Body of pancreas (tissue), 4 donors: ENCODE data around the gene TBRG4. TPM values are rescaled to one million over a fixed set of nuclear protein-coding genes. Genes with fewer than 3 reads are reported as not detected.

Experiments
- ATAC-seq: fragments of 150-250 bp; one replicate; pipeline ENCODE4 v1.9.1; 2016
- DNase-seq, 4 donors: peaks; one replicate each; pipeline ENCODE4 v3.0.0-alpha.2; 2019
- H3K27ac ChIP-seq, 4 donors: fragments of 200-600 bp; sonication (generic); 1 replicate in 3 of 4; 2 replicates in 1 of 4; pipeline versions ENCODE4 v1.5.1 to v1.6.1; 2016 to 2019; ENCODE audit warnings: mild to moderate bottlenecking in 1 of 4, mixed read lengths in 1 of 4, moderate library complexity in 1 of 4
- H3K27me3 ChIP-seq, 2 donors: fragments of 200-600 bp; sonication (generic); one replicate each; pipeline ENCODE4 v1.6.0; 2016; ENCODE audit warnings: mild to moderate bottlenecking in 1 of 2
- H3K36me3 ChIP-seq, 2 donors: fragments of 200-600 bp; sonication (generic); replicated peaks in 1 of 2; 2 replicates each; pipeline ENCODE4 v1.5.1; 2016; ENCODE audit warnings: low read depth in 2 of 2; ENCODE audit not compliant: insufficient read depth in 1 of 2
- H3K4me1 ChIP-seq: fragments of 200-600 bp; sonication (generic); one replicate; pipeline ENCODE4 v1.6.0; 2016
- H3K4me3 ChIP-seq, 2 donors: fragments of 200-600 bp; sonication (generic); 1 replicate in 1 of 2; 2 replicates in 1 of 2; pipeline ENCODE4 v1.5.1; 2016 to 2019
- H3K9me3 ChIP-seq, 3 donors: fragments of 200-600 bp; sonication (generic); 1 replicate in 2 of 3; 2 replicates in 1 of 3; pipeline ENCODE4 v1.5.1; 2016
- CTCF ChIP-seq, 7 experiments: fragments of 450-650 bp in 4 of 7; fragments of 200-600 bp in 3 of 7; sonication (generic) in 3 of 7; IDR thresholded peaks; one replicate each; pipeline ENCODE4 v1.5.1; 2016 to 2019; ENCODE audit warnings: antibody characterized with exemption in 7 of 7
- POLR2A ChIP-seq, 3 donors: fragments of 450-650 bp; IDR thresholded peaks; one replicate each; pipeline ENCODE4 v1.6.1; 2016; ENCODE audit warnings: antibody characterized with exemption in 3 of 3, mild to moderate bottlenecking in 2 of 3
- WGBS, 2 donors: methylation state at CpG; one replicate each; pipeline ENCODE4 v1.1.5; 2017; 5-methylcytosine and 5-hydroxymethylcytosine counted together
- intact Hi-C: fragments of 100-400 bp; cut with DNase I; formaldehyde crosslinking; loops from one replicate; pipeline ENCODE4 v1.15.1; 2023
- total RNA-seq, 2 donors: library from RNA; depleted of rRNA; stranded (reverse); fragments of >200 nt; gene quantifications; one replicate each; pipeline ENCODE4 v1.1.0, GENCODE V29; 2016

The TBRG4 gene
- total RNA-seq, 2 donors from 2014 or later: 14.0 to 81.4 TPM

- no peaks in the 10 kb centered on the region for H3K9me3 ChIP-seq
- peaks cover 0 to under 1% of the 10 kb centered on the region in 2 donors for H3K36me3 ChIP-seq
- no peak for ATAC-seq
- H3K27me3 ChIP-seq: no peaks in the 10 kb centered on the region
- intact Hi-C loops: no loop called here
- DNase-seq: no peak
- no peaks in the 10 kb centered on the region for H3K4me1 ChIP-seq
- H3K27ac ChIP-seq: no peak overlapping the region
- TF ChIP-seq CTCF (IDR thresholded peaks at IDR 0.05) (no peak), POLR2A (IDR thresholded peaks at IDR 0.05) (no peak)
- 83 to 84% methylated on average over 4 to 14 of the region's 14 CpGs for WGBS, 2 donors
- no peak overlapping the region for H3K4me3 ChIP-seq
Measured at GRCh38 chr7:45080958-45081669, 30.4 kb downstream of the TBRG4 start.

GRCh38 chr7:45080265-45080957 is 31.1 kb downstream of the TBRG4 start:
- ATAC-seq: no peak
- WGBS, 2 donors: 85 to 87% methylated on average over 8 to 17 of the region's 17 CpGs
- no peak overlapping the region for H3K27ac ChIP-seq

GRCh38 chr7:45078125-45078681 is 33.3 kb downstream of the TBRG4 start:
- WGBS, 2 donors: 56 to 67% methylated on average over 8 of the region's 8 CpGs

More at GRCh38 chr7:45080265-45080957, 31.1 kb downstream of the TBRG4 start:
- Histone ChIP-seq H3K4me3 (no peak overlapping the region), H3K27me3 (no peaks in the 10 kb centered on the region), H3K36me3 (peaks cover 0 to 5% of the 10 kb centered on the region in 2 donors), H3K9me3 (no peaks in the 10 kb centered on the region), H3K4me1 (no peaks in the 10 kb centered on the region)
- no peak for TF ChIP-seq POLR2A (IDR thresholded peaks at IDR 0.05)
- TF ChIP-seq CTCF (IDR thresholded peaks at IDR 0.05): no peak
- no peak for DNase-seq
- intact Hi-C loops: no loop called here

GRCh38 chr7:45077579-45077978 is 33.9 kb downstream of the TBRG4 start:
- WGBS, 2 donors: 83 to 87% methylated on average over 8 to 9 of the region's 9 CpGs
- no peak for TF ChIP-seq CTCF (IDR thresholded peaks at IDR 0.05)
- no peak for TF ChIP-seq POLR2A (IDR thresholded peaks at IDR 0.05)
- H3K27me3 ChIP-seq: no peaks in the 10 kb centered on the region
- no peak for ATAC-seq
- no peak overlapping the region for H3K4me3 ChIP-seq
- H3K4me1 ChIP-seq: no peaks in the 10 kb centered on the region
- H3K36me3 ChIP-seq: peaks cover 0 to 15% of the 10 kb centered on the region in 2 donors
- DNase-seq: no peak
- no peak overlapping the region for H3K27ac ChIP-seq
- intact Hi-C loops: no loop called here
- H3K9me3 ChIP-seq: no peaks in the 10 kb centered on the region

More at GRCh38 chr7:45078125-45078681, 33.3 kb downstream of the TBRG4 start:
- H3K36me3 ChIP-seq: peaks cover 0 to 10% of the 10 kb centered on the region in 2 donors
- TF ChIP-seq CTCF (IDR thresholded peaks at IDR 0.05) (peak in 1 of 7 experiments; percentile 10), POLR2A (IDR thresholded peaks at IDR 0.05) (no peak)
- H3K27me3 ChIP-seq: no peaks in the 10 kb centered on the region
- H3K27ac ChIP-seq: no peak overlapping the region
- H3K4me1 ChIP-seq: no peaks in the 10 kb centered on the region
- no peak overlapping the region for H3K4me3 ChIP-seq
- DNase-seq (no peak), ATAC-seq (no peak)
- no peaks in the 10 kb centered on the region for H3K9me3 ChIP-seq
- intact Hi-C loops: no loop called here
